ENCODE results near the gene SYNM.

DNA sequence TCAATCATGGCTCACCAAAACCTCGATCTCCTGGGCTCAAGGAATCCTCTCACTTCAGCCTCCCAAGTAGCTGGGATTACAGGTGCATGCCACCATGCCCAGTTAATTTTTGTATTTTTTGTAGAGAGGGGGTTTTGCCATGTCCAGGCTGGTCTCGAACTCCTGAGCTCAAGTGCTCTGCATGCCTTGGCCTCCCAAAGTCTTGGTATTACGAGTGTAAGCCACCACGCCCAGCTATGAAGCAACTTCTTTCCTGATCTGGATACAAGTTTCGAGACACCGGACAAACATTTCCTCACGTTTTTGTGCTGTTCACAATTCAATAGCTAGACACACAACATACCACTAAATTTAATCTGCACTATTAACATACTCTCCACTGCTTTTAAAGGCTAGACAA is 3.4 kb upstream of the SYNM start:
- TF ChIP-seq RNF2 (IDR thresholded peaks at IDR 0.05; ENCODE audit: borderline replicate concordance, low read depth, low read length, missing control alignments, poor library complexity, severe bottlenecking): no peak
- TF ChIP-seq, protein P1, sequence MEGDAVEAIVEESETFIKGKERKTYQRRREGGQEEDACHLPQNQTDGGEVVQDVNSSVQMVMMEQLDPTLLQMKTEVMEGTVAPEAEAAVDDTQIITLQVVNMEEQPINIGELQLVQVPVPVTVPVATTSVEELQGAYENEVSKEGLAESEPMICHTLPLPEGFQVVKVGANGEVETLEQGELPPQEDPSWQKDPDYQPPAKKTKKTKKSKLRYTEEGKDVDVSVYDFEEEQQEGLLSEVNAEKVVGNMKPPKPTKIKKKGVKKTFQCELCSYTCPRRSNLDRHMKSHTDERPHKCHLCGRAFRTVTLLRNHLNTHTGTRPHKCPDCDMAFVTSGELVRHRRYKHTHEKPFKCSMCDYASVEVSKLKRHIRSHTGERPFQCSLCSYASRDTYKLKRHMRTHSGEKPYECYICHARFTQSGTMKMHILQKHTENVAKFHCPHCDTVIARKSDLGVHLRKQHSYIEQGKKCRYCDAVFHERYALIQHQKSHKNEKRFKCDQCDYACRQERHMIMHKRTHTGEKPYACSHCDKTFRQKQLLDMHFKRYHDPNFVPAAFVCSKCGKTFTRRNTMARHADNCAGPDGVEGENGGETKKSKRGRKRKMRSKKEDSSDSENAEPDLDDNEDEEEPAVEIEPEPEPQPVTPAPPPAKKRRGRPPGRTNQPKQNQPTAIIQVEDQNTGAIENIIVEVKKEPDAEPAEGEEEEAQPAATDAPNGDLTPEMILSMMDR (IDR thresholded peaks at IDR 0.05; ENCODE audit: control extremely low read depth in 1 of 3, insufficient read depth in 1 of 3, low read depth in 1 of 3, low read length in 3 of 3): no peak
- TF ChIP-seq EP300 (IDR thresholded peaks at IDR 0.05; ENCODE audit: borderline replicate concordance in 1 of 2, low read depth in 2 of 2, low read length in 2 of 2): no peak
- TF ChIP-seq YY1 (IDR thresholded peaks at IDR 0.05; ENCODE audit: low read depth, low read length): no peak
- TF ChIP-seq CEBPB (IDR thresholded peaks at IDR 0.05; ENCODE audit: low read depth, low read length): no peak
- no peak for TF ChIP-seq TAF7 (optimal IDR thresholded peaks at IDR 0.05; ENCODE audit: borderline replicate concordance, low read depth, low read length)
- TF ChIP-seq BACH1 (IDR thresholded peaks at IDR 0.05; ENCODE audit: low read length): no peak
- no peak for TF ChIP-seq TAF1 (IDR thresholded peaks at IDR 0.05; ENCODE audit: low read depth, low read length)
- TF ChIP-seq EZH2 (IDR thresholded peaks at IDR 0.05; ENCODE audit: low read depth, low read length, severe bottlenecking): no peak
- TF ChIP-seq TEAD4 (IDR thresholded peaks at IDR 0.05; ENCODE audit: low read depth, low read length): no peak
- no peak for TF ChIP-seq RFX5 (IDR thresholded peaks at IDR 0.05; ENCODE audit: borderline replicate concordance, low read depth, low read length)
- TF ChIP-seq NRF1 (IDR thresholded peaks at IDR 0.05; ENCODE audit: low read depth, low read length): no peak
- TF ChIP-seq RAD21 (IDR thresholded peaks at IDR 0.05 in 1 of 2, conservative IDR thresholded peaks at IDR 0.05 in 1 of 2; ENCODE audit: low read depth in 2 of 2, low read length in 2 of 2): no peak
